ENCODE measurements around the gene KRT8. TPM values are rescaled to one million over a fixed set of nuclear protein-coding genes. Genes with fewer than 3 reads are reported as not detected.

Gene KRT8
- total and polyA plus RNA-seq, 10 of the 15 experiments (the other 5 are each of a cell fraction or from before 2014, with no cell fraction given), result 0.11 to 5.6 (median 0.37) TPM; not detected in 1

- DNase-seq (ENCODE audit: low read depth, low spot score) (no peak), FAIRE-seq (no peak), ATAC-seq (no peak)
- POLR2A ChIA-PET, result no interaction called here
- Histone ChIP-seq H3K36me3 (ENCODE audit: control insufficient read depth in 2 of 2, insufficient read depth in 2 of 2, low read length in 1 of 2) (no peaks in the 10 kb centered on the region), H3K79me2 (ENCODE audit: control insufficient read depth, insufficient read depth, low read length) (no peaks in the 10 kb centered on the region), H3K4me2 (ENCODE audit: control insufficient read depth, insufficient read depth) (no peak overlapping the region), H3K9ac (ENCODE audit: control insufficient read depth, insufficient read depth, low read length) (no peak overlapping the region), H3K9me3 (replicated peaks; ENCODE audit: control insufficient read depth, insufficient read depth, low read length) (no peaks in the 10 kb centered on the region), H3K4me1 (ENCODE audit: control insufficient read depth, insufficient read depth, low read length) (no peaks in the 10 kb centered on the region), H3K4me3 (no peak overlapping the region), H3K27me3 (replicated peaks in 1 of 2; ENCODE audit: control insufficient read depth in 2 of 2, insufficient read depth in 2 of 2, low read length in 1 of 2) (peaks cover 7 to 8% of the 10 kb centered on the region in 2 experiments), H2AFZ (ENCODE audit: control insufficient read depth, low read depth, low read length) (no peak overlapping the region), H3K27ac (ENCODE audit: control insufficient read depth, insufficient read depth) (no peak overlapping the region), H4K20me1 (ENCODE audit: control insufficient read depth, insufficient read depth) (no peaks in the 10 kb centered on the region)
- in situ Hi-C loops (cut with MboI) (no loop called here), intact Hi-C loops (cut with micrococcal nuclease; ENCODE audit: unreplicated experiment) (no loop called here)
- TF ChIP-seq NR2F1 (conservative IDR thresholded peaks at IDR 0.05) (no peak), PAX5 (IDR thresholded peaks at IDR 0.05; ENCODE audit: borderline replicate concordance, low read depth, low read length) (no peak), MXI1 (IDR thresholded peaks at IDR 0.05; ENCODE audit: low read depth, low read length) (no peak), ZNF622 (IDR thresholded peaks at IDR 0.05) (no peak), MYB (IDR thresholded peaks at IDR 0.05; ENCODE audit: borderline replicate concordance, low read depth, low read length) (no peak), EP300 (IDR thresholded peaks at IDR 0.05; ENCODE audit: borderline replicate concordance in 1 of 2, control insufficient read depth in 1 of 2, low read depth in 2 of 2, low read length in 2 of 2) (no peak), POLR2AphosphoS5 (IDR thresholded peaks at IDR 0.05; ENCODE audit: low read length) (no peak), IRF4 (IDR thresholded peaks at IDR 0.05; ENCODE audit: low read depth, low read length) (no peak), RELB (IDR thresholded peaks at IDR 0.05; ENCODE audit: low read depth) (no peak)
- no TSS peak for BruUV-seq (replicated peaks)
- SMC1A ChIA-PET (ENCODE audit: uncharacterized antibody, unreplicated experiment), result no interaction called here
- CTCF ChIA-PET, result no interaction called here
- RAD21 ChIA-PET (ENCODE audit: unreplicated experiment), result no interaction called here
- WGBS (ENCODE audit: insufficient coverage, insufficient replicate concordance, low lambda C conversion rate, missing lambda C conversion rate), result 38% methylated on average over 8 of the region's 8 CpGs
Observed at GRCh38 chr12:52944683-52945388, 40.0 kb upstream of the KRT8 start.

Measured in GM12878 (cell line).